NCI-H1436 (cell line): Measurements from ENCODE around the gene REC8.
A peak's percentile ranks its signal among the peaks of the same experiment; 100 is the strongest.

Experiments used
- DNase-seq: peaks from one replicate; lab custom pipeline; 2025; lab: John Stamatoyannopoulos, UW

The REC8 gene

GRCh38 chr14:24159777-24160498 lies 11.9 kb upstream of the REC8 start:
- no peak for DNase-seq

DNA sequence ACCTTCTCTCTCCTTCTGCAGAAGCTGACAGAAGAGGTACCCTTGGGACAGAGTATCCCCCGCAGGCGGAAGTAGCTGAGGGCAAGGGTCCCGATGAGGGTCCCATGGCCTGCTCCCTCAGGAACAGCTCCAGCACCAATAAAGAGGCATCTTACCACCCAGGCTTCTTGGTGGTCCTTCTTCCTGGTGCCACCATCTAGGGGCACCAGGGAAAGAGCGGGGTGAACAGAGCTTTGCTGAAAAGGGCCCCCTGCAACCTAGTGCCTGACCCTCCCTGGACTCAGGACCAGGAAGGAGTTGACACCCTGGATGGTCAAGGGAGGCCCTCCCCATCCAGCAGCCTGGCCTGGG lies 11.4 kb upstream of the REC8 start:
- DNase-seq, result no peak

- peak; percentile 92 for DNase-seq
These were observed 10.8 kb upstream of the REC8 start, which contains the start of gene IRF9 for GRCh38 chr14:24160850-24161804. TSS of gene IRF9 (plus strand) at chr14:24161265. CDS start at chr14:24162145, 880 bp downstream.

DNA sequence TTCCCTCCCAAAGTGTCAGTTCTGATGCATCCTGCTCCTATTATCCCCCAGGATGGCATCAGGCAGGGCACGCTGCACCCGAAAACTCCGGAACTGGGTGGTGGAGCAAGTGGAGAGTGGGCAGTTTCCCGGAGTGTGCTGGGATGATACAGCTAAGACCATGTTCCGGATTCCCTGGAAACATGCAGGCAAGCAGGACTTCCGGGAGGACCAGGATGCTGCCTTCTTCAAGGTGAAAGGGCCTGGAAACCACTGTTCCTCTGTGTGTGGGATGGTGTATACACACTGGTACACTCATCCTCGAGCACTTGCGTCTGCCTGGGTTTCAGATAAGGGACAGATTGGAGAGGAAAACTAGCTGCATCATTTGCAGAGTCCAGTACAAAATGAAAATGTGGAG lies 9.8 kb upstream of the REC8 start:
- DNase-seq, result no peak

DNA sequence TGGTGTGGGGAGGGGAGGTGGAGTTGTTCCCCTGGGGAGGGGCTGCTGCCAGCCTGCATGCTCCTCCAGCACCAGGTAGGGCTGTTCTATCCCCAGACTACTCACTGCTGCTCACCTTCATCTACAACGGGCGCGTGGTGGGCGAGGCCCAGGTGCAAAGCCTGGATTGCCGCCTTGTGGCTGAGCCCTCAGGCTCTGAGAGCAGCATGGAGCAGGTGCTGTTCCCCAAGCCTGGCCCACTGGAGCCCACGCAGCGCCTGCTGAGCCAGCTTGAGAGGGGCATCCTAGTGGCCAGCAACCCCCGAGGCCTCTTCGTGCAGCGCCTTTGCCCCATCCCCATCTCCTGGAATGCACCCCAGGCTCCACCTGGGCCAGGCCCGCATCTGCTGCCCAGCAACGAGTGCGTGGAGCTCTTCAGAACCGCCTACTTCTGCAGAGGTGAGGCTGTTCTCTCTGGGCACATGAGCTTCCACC lies 7.3 kb upstream of the REC8 start:
- DNase-seq, result no peak

DNA sequence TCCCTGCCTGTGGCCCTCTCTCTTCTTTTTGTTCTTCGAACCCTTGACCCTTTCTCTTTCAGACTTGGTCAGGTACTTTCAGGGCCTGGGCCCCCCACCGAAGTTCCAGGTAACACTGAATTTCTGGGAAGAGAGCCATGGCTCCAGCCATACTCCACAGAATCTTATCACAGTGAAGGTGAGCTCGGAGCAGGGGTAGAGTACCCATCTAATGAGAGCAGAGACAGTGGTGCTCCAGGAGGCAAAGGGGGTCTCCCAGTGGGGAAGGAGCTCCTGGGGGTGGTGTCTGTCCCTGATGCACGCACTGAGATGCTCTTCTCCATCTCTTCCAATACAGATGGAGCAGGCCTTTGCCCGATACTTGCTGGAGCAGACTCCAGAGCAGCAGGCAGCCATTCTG lies 6.1 kb upstream of the REC8 start:
- DNase-seq, result no peak

DNA sequence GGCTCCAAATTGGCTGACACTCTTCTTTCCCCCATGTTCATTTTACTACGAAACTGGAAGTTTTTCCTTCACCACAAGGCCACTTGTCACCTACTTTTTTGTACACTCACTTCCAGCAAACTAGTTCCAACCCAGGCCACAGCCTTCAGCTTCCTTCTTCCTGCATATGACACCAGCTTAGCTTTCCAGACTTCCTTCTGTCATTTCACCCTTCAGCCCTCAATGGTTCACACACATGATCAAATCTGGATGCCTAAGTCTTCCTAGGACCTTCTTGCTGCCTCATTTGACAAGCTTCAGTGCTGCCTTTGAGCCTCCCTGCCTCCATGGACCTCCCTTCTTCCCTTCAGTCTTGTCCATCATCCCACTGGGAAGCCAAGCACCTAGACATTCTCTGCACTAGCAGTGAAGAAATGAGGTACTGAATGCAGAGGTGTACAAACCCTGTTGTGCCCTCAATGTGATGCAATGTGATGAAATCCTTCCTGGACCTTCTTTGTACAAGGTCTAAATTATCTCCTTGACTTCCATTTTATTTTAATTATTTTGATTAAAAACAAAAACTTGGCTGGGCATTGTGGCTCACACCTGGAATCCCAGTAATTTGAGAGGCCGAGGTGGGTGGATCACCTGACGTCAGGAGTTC lies 4.3 kb upstream of the REC8 start:
- DNase-seq, result no peak

DNA sequence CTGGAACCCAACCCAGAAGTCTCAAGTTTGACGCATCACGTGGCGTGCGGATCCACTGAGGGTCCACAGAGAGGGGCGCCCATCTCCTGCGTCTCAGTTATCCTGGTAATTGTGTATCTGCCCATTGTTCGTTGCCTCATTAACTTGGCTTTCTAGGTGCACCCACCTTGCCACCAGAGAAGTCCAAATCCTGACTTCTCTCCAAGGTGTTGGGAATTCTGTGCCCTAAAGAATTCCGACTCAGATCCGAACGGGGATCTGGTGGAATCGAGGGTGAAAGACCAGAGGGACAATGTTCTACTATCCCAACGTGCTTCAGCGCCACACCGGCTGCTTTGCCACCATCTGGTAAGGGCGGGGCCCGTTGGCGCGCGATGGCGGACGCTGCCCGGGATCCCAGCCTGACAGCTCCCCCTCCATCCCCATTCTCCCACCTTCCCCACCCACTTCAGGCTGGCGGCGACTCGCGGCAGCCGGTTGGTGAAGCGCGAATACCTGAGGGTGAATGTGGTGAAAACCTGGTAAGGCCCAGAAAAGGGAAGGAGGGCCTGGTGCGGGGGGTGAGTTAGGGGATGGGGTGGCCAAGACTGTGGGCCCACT lies 481 bp downstream of the REC8 start:
- no peak for DNase-seq

- no peak for DNase-seq
These were observed 996 bp downstream of the REC8 start for GRCh38 chr14:24172871-24173281.

- DNase-seq, result no peak
These were observed 4.7 kb downstream of the REC8 start for GRCh38 chr14:24176599-24176998.

- DNase-seq, result no peak
These were observed 5.4 kb downstream of the REC8 start for GRCh38 chr14:24177041-24177825.

DNA sequence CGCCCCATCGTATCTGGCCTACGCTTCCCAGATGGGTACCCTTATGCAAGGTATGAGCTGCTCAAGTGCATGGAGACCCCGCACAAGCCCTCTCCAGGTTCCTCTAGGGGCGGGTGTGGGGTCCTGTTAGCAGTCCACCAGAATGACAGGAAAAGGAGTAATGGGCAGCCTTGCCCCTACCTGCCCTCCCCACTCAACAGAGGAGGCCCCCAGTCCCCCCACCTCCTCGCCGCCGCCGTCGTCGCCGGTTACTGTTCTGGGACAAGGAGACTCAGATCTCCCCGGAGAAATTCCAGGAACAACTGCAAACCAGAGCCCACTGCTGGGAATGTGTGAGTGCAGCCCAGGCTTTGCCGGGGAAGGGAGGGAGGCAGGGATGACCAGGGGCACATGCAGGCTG lies 6.0 kb downstream of the REC8 start:
- no peak for DNase-seq

- DNase-seq, result no peak
These were observed 6.7 kb downstream of the REC8 start for GRCh38 chr14:24178399-24179178.

- DNase-seq, result no peak
These were observed 7.5 kb downstream of the REC8 start for GRCh38 chr14:24179294-24179960.

DNA sequence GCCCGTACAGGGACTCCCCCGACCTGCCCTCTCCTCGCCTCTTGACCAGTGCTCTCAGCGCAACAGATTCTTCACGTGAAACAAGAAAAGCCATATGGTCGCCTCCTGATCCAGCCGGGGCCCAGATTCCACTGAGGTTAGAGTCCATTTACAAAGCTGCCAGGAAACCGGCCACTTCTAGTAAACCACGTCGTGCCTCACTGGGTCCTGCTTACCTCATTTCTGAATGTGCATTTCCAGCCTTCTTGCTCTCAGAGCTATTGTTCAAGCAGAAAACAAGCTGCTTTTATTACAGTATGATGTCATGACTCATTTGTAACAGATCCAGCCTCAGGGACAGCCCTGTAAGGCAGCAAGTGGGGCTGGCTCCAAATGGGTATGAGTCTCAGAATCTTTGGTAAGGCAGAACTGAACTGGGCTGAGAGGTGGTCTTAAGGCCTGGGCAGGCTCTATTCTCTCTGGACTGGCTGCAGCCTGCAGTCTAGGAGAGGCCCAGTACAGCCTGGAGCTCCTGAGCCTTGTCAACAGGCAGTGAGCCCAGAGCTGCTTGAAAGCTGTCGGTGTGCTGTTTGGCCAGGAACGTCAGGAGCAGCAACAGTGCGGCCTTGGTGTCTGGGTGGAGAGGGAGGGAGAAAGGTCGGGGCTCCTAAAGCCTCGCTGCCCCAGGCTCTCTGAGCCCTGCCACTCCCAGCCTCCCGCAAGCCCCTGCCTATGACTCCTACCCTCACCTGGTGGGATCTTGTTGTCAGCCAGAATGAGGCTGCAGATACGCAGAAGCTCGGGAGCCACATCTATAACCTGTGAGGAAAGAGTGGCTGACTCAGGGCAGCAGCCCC lies 8.3 kb downstream of the REC8 start:
- DNase-seq, result no peak

DNA sequence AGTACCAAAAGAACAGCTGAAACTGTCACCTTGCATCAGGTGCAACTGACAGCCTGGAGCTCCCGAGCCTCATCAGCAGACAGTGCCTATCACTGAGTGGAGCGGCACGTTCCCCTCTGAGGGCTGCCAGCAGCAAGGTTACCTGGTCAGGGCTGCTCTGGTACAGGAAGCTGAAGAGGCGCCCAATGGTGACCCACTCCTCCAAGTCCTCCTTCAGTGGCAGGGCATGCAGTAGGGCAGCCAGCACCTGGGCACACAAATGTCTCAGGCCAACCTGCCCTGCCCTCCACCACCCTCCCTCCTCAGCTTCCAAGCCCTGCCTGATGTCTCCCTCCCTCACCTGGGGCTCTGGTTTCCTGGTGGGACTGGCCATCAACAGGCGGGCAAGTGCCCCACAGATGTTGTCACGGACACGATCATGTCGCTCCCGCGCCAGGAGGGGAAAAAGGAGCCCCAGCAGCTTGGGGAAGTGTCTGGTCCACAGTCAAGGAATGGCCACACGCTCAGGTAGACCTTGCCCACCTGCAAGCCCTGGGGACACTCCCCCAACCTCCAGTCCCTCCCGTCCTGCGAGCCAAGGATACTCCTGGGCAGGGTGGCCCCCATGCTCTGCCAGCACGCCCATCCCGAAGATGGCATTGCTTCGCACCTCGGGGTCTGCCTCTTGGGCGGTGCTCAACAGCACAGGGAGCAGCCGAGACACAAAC lies 9.6 kb downstream of the REC8 start:
- no peak for DNase-seq

DNA sequence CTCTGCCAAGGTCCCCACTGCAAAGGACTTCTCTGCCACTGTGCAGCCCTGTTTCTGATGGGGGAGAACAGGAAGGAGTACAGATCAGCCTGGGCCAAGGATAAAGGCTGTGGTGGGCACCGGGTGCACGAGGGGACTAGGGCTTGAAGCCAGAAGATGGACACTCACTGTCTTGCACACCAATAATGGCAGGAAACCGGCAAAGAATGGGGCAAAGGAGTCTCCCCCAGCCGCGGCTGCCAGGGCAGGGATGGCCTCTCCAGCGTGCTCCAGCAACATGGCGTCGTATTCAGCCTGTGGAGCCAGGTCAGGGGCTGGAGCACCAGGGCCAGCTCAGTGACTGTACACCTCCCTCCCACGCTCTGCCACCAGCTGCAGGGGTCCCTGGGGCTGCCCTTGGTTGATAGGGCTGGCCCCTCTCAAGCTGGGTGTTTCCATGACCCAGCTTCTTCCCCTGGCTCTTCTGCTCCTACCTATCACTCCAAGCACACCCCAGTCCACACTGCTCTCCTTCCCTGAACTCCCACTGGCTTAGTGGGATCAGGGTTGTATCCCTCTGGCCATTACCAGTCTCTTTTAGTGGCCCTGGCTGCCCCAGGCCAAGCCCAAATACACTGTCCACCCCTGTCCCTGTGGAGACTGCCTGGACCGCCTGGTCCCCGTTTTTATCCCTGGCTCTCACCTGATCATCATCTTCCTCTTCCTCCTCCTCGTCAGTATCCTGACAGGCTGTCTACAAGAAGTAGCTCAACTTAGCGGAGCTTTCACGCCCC lies 10.4 kb downstream of the REC8 start:
- no peak for DNase-seq

DNA sequence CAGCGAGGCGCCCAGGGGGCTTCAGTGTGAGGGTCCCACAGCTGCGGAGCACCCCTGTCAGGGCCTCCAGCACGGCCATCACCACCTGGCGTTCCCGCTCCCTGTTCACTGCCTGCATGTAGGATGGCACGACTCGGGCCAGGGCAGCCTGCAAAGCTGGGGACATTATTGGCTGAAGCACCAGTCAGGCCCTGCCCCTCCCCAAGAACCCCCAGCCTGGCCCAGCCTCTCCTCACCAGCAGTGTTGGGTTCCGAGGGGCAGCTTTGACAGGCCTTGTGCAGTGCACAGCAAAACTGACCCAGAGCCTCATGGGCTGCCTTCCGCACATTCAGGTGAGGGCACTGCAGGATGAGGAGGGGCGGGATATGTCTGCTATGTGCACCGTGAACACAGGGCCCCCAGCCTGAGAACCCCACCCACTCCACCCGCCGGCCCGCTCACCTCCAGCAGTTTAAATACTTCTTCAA lies 11.2 kb downstream of the REC8 start:
- DNase-seq, result no peak
